DOHH2 (cell line): ENCODE results near the gene SNX1.
"Not testable (repeated sequence)": the region's sequence is repeated elsewhere in the genome, so short reads cannot be mapped to it uniquely, and the experiment has no call there.

ENCODE experiments used
- H3F3A ChIP-seq: fragments of 200-600 bp; sonication (generic), shearing (Covaris generic); 2 replicates; pipeline ENCODE4 v1.6.0; 2016; ENCODE audit warnings: antibody characterized with exemption, mild to moderate bottlenecking; ENCODE audit not compliant: control insufficient read depth, insufficient read depth
- H3K27ac ChIP-seq: fragments of 200-600 bp; sonication (generic); 2 replicates; pipeline ENCODE4 v1.5.1; 2014; ENCODE audit warnings: low read depth, mild to moderate bottlenecking, low read length, moderate library complexity
- H3K27me3 ChIP-seq: fragments of 200-600 bp; sonication (generic); 2 replicates; pipeline ENCODE4 v1.6.1; 2014; ENCODE audit warnings: mild to moderate bottlenecking, low read length, mixed read lengths; ENCODE audit not compliant: control insufficient read depth
- H3K36me3 ChIP-seq: fragments of 200-600 bp; sonication (generic); 2 replicates; pipeline ENCODE4 v1.6.1; 2014; ENCODE audit warnings: mild to moderate bottlenecking, low read length, moderate library complexity, mixed read lengths; ENCODE audit not compliant: control insufficient read depth
- H3K4me1 ChIP-seq: fragments of 200-600 bp; sonication (generic); 2 replicates; pipeline ENCODE4 v1.6.1; 2014; ENCODE audit warnings: mild to moderate bottlenecking, low read length, mixed read lengths; ENCODE audit not compliant: control insufficient read depth
- H3K4me2 ChIP-seq: fragments of 200-600 bp; sonication (generic); 2 replicates; pipeline ENCODE4 v1.6.0; 2014; ENCODE audit warnings: mild to moderate bottlenecking, low read length, moderate library complexity
- H3K4me3 ChIP-seq: fragments of 200-600 bp; sonication (generic); 2 replicates; pipeline ENCODE4 v1.5.1; 2014; ENCODE audit warnings: mild to moderate bottlenecking, low read length, mixed read lengths
- H3K79me2 ChIP-seq: fragments of 200-600 bp; sonication (generic); 2 replicates; pipeline ENCODE4 v1.6.1; 2014; ENCODE audit warnings: mild to moderate bottlenecking, low read length, mixed read lengths; ENCODE audit not compliant: control insufficient read depth
- H3K9me2 ChIP-seq: fragments of 200-600 bp; sonication (generic); replicated peaks from 2 replicates; pipeline ENCODE4 v1.6.1; 2014; ENCODE audit warnings: mild to moderate bottlenecking, low read length, mixed read lengths; ENCODE audit not compliant: control insufficient read depth
- H3K9me3 ChIP-seq: fragments of 200-600 bp; sonication (generic); 2 replicates; pipeline ENCODE4 v1.6.1; 2014; ENCODE audit warnings: antibody characterized with exemption, low read length, mixed read lengths; ENCODE audit not compliant: control insufficient read depth, insufficient read depth
- H4K20me1 ChIP-seq: fragments of 200-600 bp; sonication (generic); 2 replicates; pipeline ENCODE4 v1.6.0; 2014; ENCODE audit warnings: low read depth, mild to moderate bottlenecking, antibody characterized with exemption, low read length, moderate library complexity; ENCODE audit not compliant: control insufficient read depth, insufficient read depth
- EZH2phosphoT487 ChIP-seq: fragments of 200-600 bp; sonication (generic); IDR thresholded peaks from 2 replicates; pipeline ENCODE4 v1.6.1; 2017; ENCODE audit warnings: borderline replicate concordance, mild to moderate bottlenecking, antibody characterized with exemption, low read length, moderate library complexity, mixed read lengths
- TF ChIP-seq, protein P1 (sequence below): fragments of 200-600 bp; sonication (generic); IDR thresholded peaks from one replicate; pipeline ENCODE4 v1.5.1; 2014; ENCODE audit warnings: antibody characterized with exemption, mild to moderate bottlenecking, low read depth, low read length; ENCODE audit not compliant: poor library complexity, severe bottlenecking

The SNX1 gene

DNA sequence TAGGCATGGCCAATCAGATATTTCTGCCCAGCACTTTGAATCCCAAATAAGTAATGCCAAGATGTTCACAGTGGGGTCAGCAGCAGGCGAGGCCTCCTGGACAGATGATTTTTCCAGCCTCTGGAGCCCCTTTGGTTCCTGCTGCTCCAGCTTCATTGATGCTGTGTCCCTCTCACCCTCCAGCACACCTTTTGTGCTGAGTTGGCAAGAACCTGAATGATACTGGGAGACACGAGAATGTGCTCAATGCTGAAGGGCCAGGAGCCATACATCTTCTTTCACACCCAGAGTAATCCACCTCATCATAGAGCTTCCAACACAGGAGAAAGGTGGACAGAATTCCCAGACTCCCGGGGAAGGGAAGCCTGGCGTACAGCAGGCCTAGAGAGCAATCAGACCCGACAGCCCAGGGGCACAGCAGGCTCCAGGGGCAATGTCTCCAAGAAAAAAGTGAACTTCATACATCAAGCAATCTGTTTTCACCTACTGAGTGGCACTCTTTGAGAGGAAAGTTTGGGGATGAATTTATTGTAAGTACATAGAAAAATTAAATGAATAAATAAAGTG is 42.8 kb upstream of the SNX1 start:
- H3K79me2 ChIP-seq = no peaks in the 10 kb centered on the region
- no peaks in the 10 kb centered on the region for H3K9me3 ChIP-seq
- TF ChIP-seq, protein P1, sequence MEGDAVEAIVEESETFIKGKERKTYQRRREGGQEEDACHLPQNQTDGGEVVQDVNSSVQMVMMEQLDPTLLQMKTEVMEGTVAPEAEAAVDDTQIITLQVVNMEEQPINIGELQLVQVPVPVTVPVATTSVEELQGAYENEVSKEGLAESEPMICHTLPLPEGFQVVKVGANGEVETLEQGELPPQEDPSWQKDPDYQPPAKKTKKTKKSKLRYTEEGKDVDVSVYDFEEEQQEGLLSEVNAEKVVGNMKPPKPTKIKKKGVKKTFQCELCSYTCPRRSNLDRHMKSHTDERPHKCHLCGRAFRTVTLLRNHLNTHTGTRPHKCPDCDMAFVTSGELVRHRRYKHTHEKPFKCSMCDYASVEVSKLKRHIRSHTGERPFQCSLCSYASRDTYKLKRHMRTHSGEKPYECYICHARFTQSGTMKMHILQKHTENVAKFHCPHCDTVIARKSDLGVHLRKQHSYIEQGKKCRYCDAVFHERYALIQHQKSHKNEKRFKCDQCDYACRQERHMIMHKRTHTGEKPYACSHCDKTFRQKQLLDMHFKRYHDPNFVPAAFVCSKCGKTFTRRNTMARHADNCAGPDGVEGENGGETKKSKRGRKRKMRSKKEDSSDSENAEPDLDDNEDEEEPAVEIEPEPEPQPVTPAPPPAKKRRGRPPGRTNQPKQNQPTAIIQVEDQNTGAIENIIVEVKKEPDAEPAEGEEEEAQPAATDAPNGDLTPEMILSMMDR = no peak
- no peak for TF ChIP-seq EZH2phosphoT487
- H3K4me3 ChIP-seq = no peak overlapping the region
- no peaks in the 10 kb centered on the region for H3K36me3 ChIP-seq
- no peaks in the 10 kb centered on the region for H3K9me2 ChIP-seq
- H3K4me2 ChIP-seq = no peak overlapping the region
- H3F3A ChIP-seq = no peaks in the 10 kb centered on the region
- H3K27ac ChIP-seq = no peak overlapping the region
- no peaks in the 10 kb centered on the region for H4K20me1 ChIP-seq
- peaks cover 5% of the 10 kb centered on the region; the same call in 1 of the 2 replicates for H3K27me3 ChIP-seq
- no peaks in the 10 kb centered on the region for H3K4me1 ChIP-seq

DNA sequence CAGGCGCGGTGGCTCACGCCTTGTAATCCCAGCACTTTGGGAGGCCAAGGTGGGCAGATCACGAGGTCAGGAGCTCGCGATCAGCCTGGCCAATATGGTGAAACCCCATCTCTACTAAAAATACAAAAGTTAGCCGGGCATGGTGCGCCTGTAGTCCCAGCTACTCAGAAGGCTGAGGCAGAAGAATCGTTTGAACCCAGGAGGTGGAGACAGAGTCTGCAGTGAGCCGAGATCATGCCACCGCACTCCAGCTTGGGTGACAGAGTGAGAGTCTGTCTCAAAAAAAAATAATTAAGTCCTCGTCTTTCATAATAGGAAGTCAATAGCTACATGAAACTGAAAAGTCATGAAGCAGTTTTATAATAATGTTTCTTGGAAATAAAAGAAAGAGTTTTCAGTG is 42.1 kb upstream of the SNX1 start:
- not testable (repeated sequence) for H3K79me2 ChIP-seq, H3K4me2 ChIP-seq, H4K20me1 ChIP-seq, H3K36me3 ChIP-seq, H3K27ac ChIP-seq, H3F3A ChIP-seq, H3K4me3 ChIP-seq, H3K9me3 ChIP-seq, H3K4me1 ChIP-seq, H3K27me3 ChIP-seq, H3K9me2 ChIP-seq

DNA sequence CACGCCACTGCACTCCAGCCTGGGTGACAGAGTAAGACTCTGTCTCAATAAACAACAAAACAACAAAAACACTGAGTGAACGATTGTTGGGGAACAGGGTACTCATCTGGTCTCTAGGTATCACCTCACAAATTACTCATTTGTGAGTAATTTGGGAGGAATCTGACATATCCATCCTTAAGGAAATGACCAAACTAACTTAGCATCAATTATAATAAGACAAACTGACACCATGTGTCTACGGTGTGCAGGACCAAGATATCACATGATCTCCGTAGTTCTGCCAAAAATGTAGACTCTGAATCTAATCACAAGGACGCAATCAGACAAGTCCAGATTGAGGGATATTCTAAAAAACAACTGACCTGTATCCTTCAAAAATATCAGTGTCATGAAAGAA is 37.5 kb upstream of the SNX1 start:
- H3K9me3 ChIP-seq = no peaks in the 10 kb centered on the region
- H3K27me3 ChIP-seq = 0 out of 2 replicates have a peak, but pooled peaks cover 3% of the 10 kb centered on the region
- H3K4me2 ChIP-seq = no peak overlapping the region
- no peak overlapping the region for H3K27ac ChIP-seq
- H3K4me1 ChIP-seq = no peaks in the 10 kb centered on the region
- no peaks in the 10 kb centered on the region for H3K9me2 ChIP-seq
- H3K36me3 ChIP-seq = no peaks in the 10 kb centered on the region
- no peak for TF ChIP-seq EZH2phosphoT487
- TF ChIP-seq, protein P1 = no peak
- H3K79me2 ChIP-seq = no peaks in the 10 kb centered on the region
- no peak overlapping the region for H3K4me3 ChIP-seq
- no peaks in the 10 kb centered on the region for H3F3A ChIP-seq
- H4K20me1 ChIP-seq = no peaks in the 10 kb centered on the region

DNA sequence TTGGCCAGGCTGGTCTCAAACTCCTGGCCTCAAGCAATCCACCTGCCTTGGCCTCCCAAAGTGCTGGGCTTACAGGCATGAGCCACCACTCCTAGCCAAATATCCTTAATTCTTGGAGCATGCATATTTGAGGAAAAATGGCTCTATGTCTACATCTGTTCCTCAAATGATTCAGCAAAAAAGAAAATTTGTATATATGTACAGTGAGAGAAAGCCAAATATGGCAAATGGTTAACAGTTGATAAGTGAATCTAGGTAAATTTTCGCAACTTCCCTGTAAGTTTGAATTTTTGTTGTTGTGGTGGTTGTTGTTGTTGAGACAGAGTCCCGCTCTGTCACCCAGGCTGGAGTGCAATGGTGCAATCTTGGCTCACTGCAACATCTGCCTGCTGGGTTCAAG is 36.7 kb upstream of the SNX1 start:
- not testable (repeated sequence) for H3K9me3 ChIP-seq, H3K36me3 ChIP-seq, H3F3A ChIP-seq, H3K79me2 ChIP-seq, H3K4me2 ChIP-seq, H3K27me3 ChIP-seq, H3K9me2 ChIP-seq, H4K20me1 ChIP-seq, H3K27ac ChIP-seq, H3K4me3 ChIP-seq, H3K4me1 ChIP-seq
